Keratinocyte (primary cell): ENCODE results near the gene YPEL3. TPM values are rescaled to one million over a fixed set of nuclear protein-coding genes. Genes with fewer than 3 reads are reported as not detected.

Experiments used
- DNase-seq: peaks from one replicate; pipeline ENCODE4 v3.0.0-alpha.2; 2011; ENCODE audit warnings: low read depth, missing footprints, low spot score
- FAIRE-seq: peaks from 2 replicates; lab custom pipeline; 2011; peaks lifted over from hg19 to GRCh38; lab: Jason Lieb, UNC
- H2AFZ ChIP-seq: 2 replicates; pipeline ENCODE4 v1.6.0; 2012; ENCODE audit warnings: low read length, control low read depth, inconsistent platforms; ENCODE audit not compliant: control insufficient read depth
- H3K27ac ChIP-seq: 2 replicates; pipeline ENCODE4 v1.5.1; 2011; ENCODE audit warnings: low read length; ENCODE audit not compliant: control insufficient read depth, insufficient read depth
- H3K27me3 ChIP-seq: 3 replicates; pipeline ENCODE4 v1.6.0; 2011; ENCODE audit warnings: low read length; ENCODE audit not compliant: control insufficient read depth, insufficient read depth; ENCODE audit errors: extremely low read depth
- H3K36me3 ChIP-seq, 2 experiments: 2 replicates in 1 of 2; 3 replicates in 1 of 2; pipeline ENCODE4 v1.5.1; 2011; ENCODE audit warnings: low read length in 2 of 2, mild to moderate bottlenecking in 1 of 2; ENCODE audit not compliant: control insufficient read depth in 2 of 2, insufficient read depth in 2 of 2; ENCODE audit errors: extremely low read depth in 1 of 2
- H3K4me1 ChIP-seq: 3 replicates; pipeline ENCODE4 v1.5.1; 2011; ENCODE audit warnings: low read length; ENCODE audit not compliant: control insufficient read depth, insufficient read depth; ENCODE audit errors: extremely low read depth
- H3K4me2 ChIP-seq: 3 replicates; pipeline ENCODE4 v1.6.0; 2011; ENCODE audit warnings: low read depth, low read length; ENCODE audit not compliant: control insufficient read depth, insufficient read depth; ENCODE audit errors: extremely low read depth
- H3K4me3 ChIP-seq, 3 experiments: fragments of 200-600 bp in 1 of 3; sonication (generic) in 1 of 3; 2 replicates in 2 of 3; 3 replicates in 1 of 3; pipeline ENCODE4 v1.5.1; 2011 to 2016; ENCODE audit warnings: low read length in 3 of 3, mild to moderate bottlenecking in 3 of 3, control low read depth in 2 of 3, inconsistent platforms in 1 of 3, low read depth in 1 of 3, mixed read lengths in 1 of 3, mixed run types in 1 of 3, moderate library complexity in 1 of 3; ENCODE audit not compliant: control insufficient read depth in 2 of 3, insufficient read depth in 2 of 3; ENCODE audit errors: extremely low read depth in 1 of 3
- H3K79me2 ChIP-seq: 2 replicates; pipeline ENCODE4 v1.6.0; 2012; ENCODE audit warnings: low read length; ENCODE audit not compliant: control insufficient read depth, insufficient read depth
- H3K9ac ChIP-seq: 3 replicates; pipeline ENCODE4 v1.6.0; 2011; ENCODE audit warnings: low read length; ENCODE audit not compliant: control insufficient read depth, insufficient read depth; ENCODE audit errors: extremely low read depth
- H3K9me1 ChIP-seq: 3 replicates; pipeline ENCODE4 v1.6.0; 2011; ENCODE audit warnings: low read length; ENCODE audit not compliant: control insufficient read depth, insufficient read depth; ENCODE audit errors: extremely low read depth
- H3K9me3 ChIP-seq: 2 replicates; pipeline ENCODE4 v1.5.1; 2012; ENCODE audit warnings: low read depth, low read length; ENCODE audit not compliant: control insufficient read depth
- H4K20me1 ChIP-seq: 3 replicates; pipeline ENCODE4 v1.6.0; 2011; ENCODE audit warnings: low read length; ENCODE audit not compliant: control insufficient read depth, insufficient read depth; ENCODE audit errors: extremely low read depth
- CTCF ChIP-seq, 3 experiments: IDR thresholded peaks in 1 of 3; conservative IDR thresholded peaks in 1 of 3; optimal IDR thresholded peaks in 1 of 3; 2 replicates in 2 of 3; 3 replicates in 1 of 3; pipeline versions ENCODE3 to v1.5.1; 2011; ENCODE audit warnings: low read length in 3 of 3, mild to moderate bottlenecking in 3 of 3, moderate library complexity in 2 of 3, control low read depth in 1 of 3, inconsistent platforms in 1 of 3; ENCODE audit not compliant: insufficient read depth in 2 of 3; ENCODE audit errors: extremely low read depth in 1 of 3
- EZH2 ChIP-seq: IDR thresholded peaks from one replicate; pipeline ENCODE4 v1.6.1; 2012; ENCODE audit warnings: inconsistent platforms, mild to moderate bottlenecking, low read length, moderate library complexity
- dilution Hi-C: fragments of 300-500 bp; cut with MboI; formaldehyde crosslinking; loops from one replicate; pipeline ENCODE4 v1.7.0; 2020; ENCODE audit warnings: low sequenced_read_pairs; ENCODE audit not compliant: extremely low pct_ligation_motif_present
- polyA plus RNA-seq, 5 experiments: library from polyadenylated mRNA; depleted of rRNA in 3 of 5; stranded (reverse) in 3 of 5; stranded (forward) in 1 of 5; unstranded in 1 of 5; fragments of >200 nt; gene quantifications; 1 replicate in 1 of 5; 2 replicates in 3 of 5; 3 replicates in 1 of 5; pipeline versions ENCODE4 v1.2.1 to v1.2.3, GENCODE V29; 2011 to 2012; ENCODE audit warnings: missing spikeins in 2 of 5, low read depth in 1 of 5, low replicate concordance in 1 of 5

Gene YPEL3
- polyA plus RNA-seq, 1 donor (not counting 4 experiments of a cell fraction or from before 2014, with no cell fraction given), result 13.5 TPM

GRCh38 chr16:30067584-30067916 is 28.5 kb downstream of the YPEL3 start:
- peaks cover 54% of the 10 kb centered on the region for H3K79me2 ChIP-seq
- DNase-seq (no peak), FAIRE-seq (no peak)
- H3K36me3 ChIP-seq, result peaks cover 42 to 50% of the 10 kb centered on the region in 2 experiments
- peak overlapping the region; percentile 97 for H3K4me2 ChIP-seq
- H3K4me1 ChIP-seq, result peaks cover 35% of the 10 kb centered on the region
- peak overlapping the region; percentile 92 for H3K27ac ChIP-seq
- peak overlapping the region; percentile 95 for H3K9ac ChIP-seq
- dilution Hi-C loops, result no loop called here
- no peaks in the 10 kb centered on the region for H3K9me3 ChIP-seq
- no peak overlapping the region for H2AFZ ChIP-seq
- no peak for TF ChIP-seq CTCF (optimal IDR thresholded peaks at IDR 0.05 in 1 of 3, IDR thresholded peaks at IDR 0.05 in 1 of 3, conservative IDR thresholded peaks at IDR 0.05 in 1 of 3; ENCODE audit: extremely low read depth in 1 of 3, insufficient read depth in 2 of 3, low read length in 3 of 3)
- no peak for TF ChIP-seq EZH2
- H3K9me1 ChIP-seq, result no peaks in the 10 kb centered on the region
- peak overlapping the region; percentile 87 to 98 (median 96) for H3K4me3 ChIP-seq
- no peaks in the 10 kb centered on the region for H3K27me3 ChIP-seq
- peaks cover 40% of the 10 kb centered on the region for H4K20me1 ChIP-seq

- dilution Hi-C loops, result no loop called here
- DNase-seq, result no peak
- peaks cover 40% of the 10 kb centered on the region for H4K20me1 ChIP-seq
Measured at GRCh38 chr16:30066761-30067583, 29.0 kb downstream of the YPEL3 start.

More at GRCh38 chr16:30066761-30067583, 29.0 kb downstream of the YPEL3 start:
- H3K9me1 ChIP-seq, result no peaks in the 10 kb centered on the region
- H3K4me3 ChIP-seq, result peak overlapping the region; percentile 87 to 98 (median 96)
- H3K9ac ChIP-seq, result peak overlapping the region; percentile 95
- FAIRE-seq, result no peak
- H3K27me3 ChIP-seq, result no peaks in the 10 kb centered on the region
- peak overlapping the region; percentile 97 for H3K4me2 ChIP-seq
- no peaks in the 10 kb centered on the region for H3K9me3 ChIP-seq
- peaks cover 54% of the 10 kb centered on the region for H3K79me2 ChIP-seq
- no peak for TF ChIP-seq EZH2
- TF ChIP-seq CTCF (optimal IDR thresholded peaks at IDR 0.05 in 1 of 3, IDR thresholded peaks at IDR 0.05 in 1 of 3, conservative IDR thresholded peaks at IDR 0.05 in 1 of 3; ENCODE audit: extremely low read depth in 1 of 3, insufficient read depth in 2 of 3, low read length in 3 of 3), result no peak
- peaks cover 42 to 49% of the 10 kb centered on the region in 2 experiments for H3K36me3 ChIP-seq
- peak overlapping the region; percentile 92 for H3K27ac ChIP-seq
- no peak overlapping the region for H2AFZ ChIP-seq
- H3K4me1 ChIP-seq, result peaks cover 35% of the 10 kb centered on the region
